Activated T-cell treated with anti-CD3 and anti-CD28 coated beads, Interleukin-2, amount 50 U/mL, for 72 hours (primary cell): ENCODE results near the gene RYR1. TPM values are rescaled to one million over a fixed set of nuclear protein-coding genes. Genes with fewer than 3 reads are reported as not detected.
"Not testable (repeated sequence)": the region's sequence is repeated elsewhere in the genome, so short reads cannot be mapped to it uniquely, and the experiment has no call there.

Source experiments
- ATAC-seq, 2 donors: fragments of 150-1000 bp; cut with Tn5 transposase; replicated peaks in 1 of 2; 2 replicates each; pipeline ENCODE4 v1.10.0; 2021; ENCODE audit warnings: moderate library complexity in 2 of 2, mild to moderate bottlenecking in 1 of 2
- DNase-seq, 2 donors: peaks; one replicate each; pipeline ENCODE4 v3.0.0; 2021 to 2022; ENCODE audit warnings: mixed read lengths in 1 of 2
- H3K27ac Mint-ChIP-seq: one replicate; pipeline ENCODE4 v1.8.0; 2022; ENCODE audit warnings: mild to moderate bottlenecking, moderate library complexity, mixed read lengths
- H3K27me3 Mint-ChIP-seq: one replicate; pipeline ENCODE4 v1.8.0; 2022; ENCODE audit warnings: low read depth, mixed read lengths
- H3K36me3 Mint-ChIP-seq, 2 donors: one replicate each; pipeline ENCODE4 v1.8.0; 2022; ENCODE audit warnings: mixed read lengths in 2 of 2, mild to moderate bottlenecking in 1 of 2; ENCODE audit not compliant: insufficient read depth in 2 of 2
- H3K4me1 Mint-ChIP-seq: one replicate; pipeline ENCODE4 v1.8.0; 2022; ENCODE audit warnings: low read depth, mixed read lengths
- H3K4me3 Mint-ChIP-seq, 2 donors: one replicate each; pipeline ENCODE4 v1.8.0; 2022; ENCODE audit warnings: mild to moderate bottlenecking in 2 of 2, mixed read lengths in 2 of 2, moderate library complexity in 2 of 2
- H3K9me3 Mint-ChIP-seq, 2 donors: one replicate each; pipeline ENCODE4 v1.8.0; 2022; ENCODE audit warnings: mixed read lengths in 2 of 2
- total RNA-seq, 2 donors: library from RNA; stranded (reverse); gene quantifications; one replicate each; pipeline ENCODE4 v1.2.3, GENCODE V29; 2022

Gene RYR1
- total RNA-seq, 2 donors from 2014 or later, result 3.3 to 5.3 TPM

- peaks cover 57% of the 10 kb centered on the region for H3K4me1 Mint-ChIP-seq
- H3K9me3 Mint-ChIP-seq, result no peaks in the 10 kb centered on the region
- peak overlapping the region in 1 of 2 donors; percentile 28 for H3K4me3 Mint-ChIP-seq
- DNase-seq, result no peak
- no peaks in the 10 kb centered on the region for H3K36me3 Mint-ChIP-seq
- no peak for ATAC-seq
- H3K27ac Mint-ChIP-seq, result no peak overlapping the region
- H3K27me3 Mint-ChIP-seq, result peaks cover 14% of the 10 kb centered on the region
These were observed 123.2 kb downstream of the RYR1 start for GRCh38 chr19:38556521-38557174.

- Mint-ChIP-seq H3K4me3 (peak overlapping the region; percentile 28 to 31), H3K9me3 (no peaks in the 10 kb centered on the region), H3K36me3 (no peaks in the 10 kb centered on the region), H3K27me3 (peaks cover 21% of the 10 kb centered on the region), H3K4me1 (peaks cover 54% of the 10 kb centered on the region), H3K27ac (peak overlapping the region; percentile 1)
- peak; percentile 45 to 60 for ATAC-seq
- DNase-seq, result peak; percentile 64 to 67
These were observed 123.8 kb downstream of the RYR1 start for GRCh38 chr19:38557205-38557799.

GRCh38 chr19:38558933-38559332, 125.4 kb downstream of the RYR1 start:
- H3K4me3 Mint-ChIP-seq, H3K27ac Mint-ChIP-seq, DNase-seq, H3K9me3 Mint-ChIP-seq, H3K36me3 Mint-ChIP-seq, ATAC-seq: not testable (repeated sequence)
- Mint-ChIP-seq H3K27me3 (peaks cover 31% of the 10 kb centered on the region), H3K4me1 (peaks cover 51% of the 10 kb centered on the region)

- peaks cover 46% of the 10 kb centered on the region for H3K4me1 Mint-ChIP-seq
- no peaks in the 10 kb centered on the region for H3K9me3 Mint-ChIP-seq
- peak overlapping the region; percentile 19 for H3K27ac Mint-ChIP-seq
- no peaks in the 10 kb centered on the region for H3K36me3 Mint-ChIP-seq
- H3K27me3 Mint-ChIP-seq, result peaks cover 31% of the 10 kb centered on the region
- peak overlapping the region; percentile 51 to 71 for H3K4me3 Mint-ChIP-seq
- DNase-seq, result peak; percentile 57 to 64
- ATAC-seq, result peak; percentile 89 to 91
These were observed 126.2 kb downstream of the RYR1 start for GRCh38 chr19:38559428-38560401.

- no peak overlapping the region for H3K4me3 Mint-ChIP-seq
- no peaks in the 10 kb centered on the region for H3K36me3 Mint-ChIP-seq
- peaks cover 26% of the 10 kb centered on the region for H3K27me3 Mint-ChIP-seq
- ATAC-seq (no peak), DNase-seq (no peak)
- no peak overlapping the region for H3K27ac Mint-ChIP-seq
- peaks cover 43% of the 10 kb centered on the region for H3K4me1 Mint-ChIP-seq
- no peaks in the 10 kb centered on the region for H3K9me3 Mint-ChIP-seq
These were observed 127.6 kb downstream of the RYR1 start for GRCh38 chr19:38561053-38561606.

- no peak for DNase-seq
- Mint-ChIP-seq H3K27me3 (peaks cover 26% of the 10 kb centered on the region), H3K36me3 (no peaks in the 10 kb centered on the region), H3K4me1 (peaks cover 42% of the 10 kb centered on the region), H3K27ac (no peak overlapping the region), H3K4me3 (peak overlapping the region in 1 of 2 donors; percentile 40), H3K9me3 (no peaks in the 10 kb centered on the region)
- ATAC-seq, result no peak
These were observed 128.2 kb downstream of the RYR1 start for GRCh38 chr19:38561658-38562057.

- Mint-ChIP-seq H3K27me3 (peaks cover 26% of the 10 kb centered on the region), H3K36me3 (no peaks in the 10 kb centered on the region), H3K9me3 (no peaks in the 10 kb centered on the region), H3K4me1 (peaks cover 37% of the 10 kb centered on the region), H3K4me3 (peak overlapping the region in 1 of 2 donors; percentile 40), H3K27ac (no peak overlapping the region)
- no peak for ATAC-seq
- DNase-seq, result no peak
These were observed 128.6 kb downstream of the RYR1 start for GRCh38 chr19:38562096-38562495.

- H3K27ac Mint-ChIP-seq, result no peak overlapping the region
These were observed 130.0 kb downstream of the RYR1 start for GRCh38 chr19:38563475-38563874.

GRCh38 chr19:38564981-38565690, 131.6 kb downstream of the RYR1 start:
- ATAC-seq, result peak; percentile 63 to 71

More at GRCh38 chr19:38563475-38563874, 130.0 kb downstream of the RYR1 start:
- Mint-ChIP-seq H3K4me3 (no peak overlapping the region), H3K4me1 (peaks cover 32% of the 10 kb centered on the region), H3K9me3 (no peaks in the 10 kb centered on the region), H3K27me3 (peaks cover 38% of the 10 kb centered on the region), H3K36me3 (no peaks in the 10 kb centered on the region)
- no peak for ATAC-seq
- no peak for DNase-seq

GRCh38 chr19:38565691-38566105, 132.2 kb downstream of the RYR1 start:
- Mint-ChIP-seq H3K36me3 (no peaks in the 10 kb centered on the region), H3K9me3 (no peaks in the 10 kb centered on the region), H3K4me3 (peak overlapping the region; percentile 77), H3K27me3 (peaks cover 38% of the 10 kb centered on the region), H3K4me1 (peaks cover 14% of the 10 kb centered on the region), H3K27ac (peak overlapping the region; percentile 43)
- DNase-seq, result no peak
- ATAC-seq, result no peak

More at GRCh38 chr19:38564981-38565690, 131.6 kb downstream of the RYR1 start:
- Mint-ChIP-seq H3K4me3 (peak overlapping the region; percentile 73 to 77), H3K4me1 (peaks cover 17% of the 10 kb centered on the region), H3K27ac (no peak overlapping the region), H3K9me3 (no peaks in the 10 kb centered on the region), H3K27me3 (peaks cover 38% of the 10 kb centered on the region), H3K36me3 (no peaks in the 10 kb centered on the region)
- peak; percentile 36 to 40 for DNase-seq

- H3K4me1 Mint-ChIP-seq, result peaks cover 6% of the 10 kb centered on the region
- H3K4me3 Mint-ChIP-seq, result no peak overlapping the region
- ATAC-seq (peak; percentile 52 to 56), DNase-seq (peak; percentile 13 to 20)
- peaks cover 19% of the 10 kb centered on the region for H3K27me3 Mint-ChIP-seq
- no peak overlapping the region for H3K27ac Mint-ChIP-seq
- H3K36me3 Mint-ChIP-seq, result no peaks in the 10 kb centered on the region
- H3K9me3 Mint-ChIP-seq, result no peaks in the 10 kb centered on the region
These were observed 136.0 kb downstream of the RYR1 start for GRCh38 chr19:38569368-38569983.

GRCh38 chr19:38571682-38572081, 138.2 kb downstream of the RYR1 start:
- ATAC-seq, result no peak
- H3K36me3 Mint-ChIP-seq, result no peaks in the 10 kb centered on the region

More at GRCh38 chr19:38571682-38572081, 138.2 kb downstream of the RYR1 start:
- Mint-ChIP-seq H3K4me1 (no peaks in the 10 kb centered on the region), H3K9me3 (no peaks in the 10 kb centered on the region), H3K4me3 (no peak overlapping the region), H3K27ac (no peak overlapping the region), H3K27me3 (peaks cover 11% of the 10 kb centered on the region)
- no peak for DNase-seq
